IMR-90 (cell line): ENCODE data around the gene ADAMTS17. TPM values are rescaled to one million over a fixed set of nuclear protein-coding genes. Genes with fewer than 3 reads are reported as not detected.

Experiments used
- ATAC-seq: fragments of 200-7000 bp; cut with Tn5 transposase; 2 replicates; pipeline ENCODE4 v1.9.1; 2020; ENCODE audit warnings: low read depth, mild to moderate bottlenecking, moderate library complexity
- BruUV-seq: library from RNA; stranded (reverse); fragments of 400-500 nt; replicated peaks from 2 replicates; lab custom pipeline; 2021; lab: Mats Ljungman, UMichigan
- CTCF ChIA-PET: fragments of 300-600 bp; formaldehyde crosslinking; extraction: SDS; loops from one replicate; lab custom pipeline; 2021; ENCODE audit warnings: antibody characterized with exemption; lab: Yijun Ruan, JAX
- POLR2A ChIA-PET: fragments of 300-600 bp; sonication (Branson Sonifier 250); formaldehyde crosslinking; loops from one replicate; lab custom pipeline; 2022; ENCODE audit warnings: antibody characterized with exemption; ENCODE audit not compliant: unreplicated experiment; lab: Charles Lee
- DNase-seq: peaks from one replicate; pipeline ENCODE4 v3.0.0; 2013
- H2AFZ ChIP-seq: replicated peaks from 2 replicates; pipeline ENCODE3; 2013; ENCODE audit warnings: low read length, mild to moderate bottlenecking; ENCODE audit not compliant: poor library complexity
- H2AK5ac ChIP-seq: 2 replicates; pipeline ENCODE4 v1.6.1; 2013; ENCODE audit warnings: low read depth, low read length, inconsistent platforms
- H2AK9ac ChIP-seq: replicated peaks from 2 replicates; pipeline ENCODE3; 2013; ENCODE audit warnings: mild to moderate bottlenecking, low read depth, low read length, moderate library complexity; ENCODE audit not compliant: poor library complexity
- H2BK120ac ChIP-seq: 2 replicates; pipeline ENCODE4 v1.6.1; 2013; ENCODE audit warnings: low read depth, low read length, inconsistent platforms
- H2BK15ac ChIP-seq: 3 replicates; pipeline ENCODE4 v1.6.1; 2013; ENCODE audit warnings: low read depth, low read length, inconsistent platforms
- H2BK20ac ChIP-seq: 2 replicates; pipeline ENCODE4 v1.6.1; 2013; ENCODE audit warnings: low read depth, mild to moderate bottlenecking, inconsistent platforms, low read length, moderate library complexity
- H2BK5ac ChIP-seq: 2 replicates; pipeline ENCODE4 v1.6.1; 2013; ENCODE audit warnings: mild to moderate bottlenecking, low read depth, low read length, inconsistent platforms; ENCODE audit not compliant: poor library complexity, severe bottlenecking
- H3K14ac ChIP-seq: replicated peaks from 2 replicates; pipeline ENCODE4 v1.6.1; 2013; ENCODE audit warnings: low read depth, low read length, inconsistent platforms
- H3K18ac ChIP-seq: 2 replicates; pipeline ENCODE4 v1.6.1; 2013; ENCODE audit warnings: low read depth, low read length, control low read depth
- H3K23ac ChIP-seq: 2 replicates; pipeline ENCODE4 v1.6.1; 2013; ENCODE audit warnings: low read depth, low read length, inconsistent platforms
- H3K27ac ChIP-seq: 2 replicates; pipeline ENCODE4 v1.5.1; 2013; ENCODE audit warnings: mild to moderate bottlenecking, control low read depth, low read length; ENCODE audit not compliant: insufficient read depth
- H3K27me3 ChIP-seq: 2 replicates; pipeline ENCODE4 v1.6.1; 2013; ENCODE audit warnings: low read length; ENCODE audit not compliant: control insufficient read depth, insufficient read depth
- H3K36me3 ChIP-seq: 2 replicates; pipeline ENCODE4 v1.6.1; 2013; ENCODE audit warnings: low read length, mixed read lengths; ENCODE audit not compliant: control insufficient read depth, insufficient read depth
- H3K4ac ChIP-seq: 2 replicates; pipeline ENCODE4 v1.6.1; 2013; ENCODE audit warnings: low read depth, low read length, inconsistent platforms
- H3K4me1 ChIP-seq: 2 replicates; pipeline ENCODE4 v1.6.1; 2013; ENCODE audit warnings: low read length, mixed read lengths; ENCODE audit not compliant: control insufficient read depth, insufficient read depth
- H3K4me2 ChIP-seq: 2 replicates; pipeline ENCODE4 v1.6.1; 2013; ENCODE audit warnings: low read depth, mild to moderate bottlenecking, control low read depth, low read length, moderate library complexity
- H3K4me3 ChIP-seq: 2 replicates; pipeline ENCODE4 v1.5.1; 2013; ENCODE audit warnings: low read depth, mild to moderate bottlenecking, control low read depth, low read length, moderate library complexity; ENCODE audit not compliant: insufficient read depth
- H3K56ac ChIP-seq: 2 replicates; pipeline ENCODE4 v1.6.1; 2013; ENCODE audit warnings: low read length, inconsistent platforms; ENCODE audit not compliant: insufficient read depth; ENCODE audit errors: extremely low read depth
- H3K79me1 ChIP-seq, 2 experiments: 2 replicates each; pipeline ENCODE4 v1.6.1; 2013; ENCODE audit warnings: low read length in 2 of 2, inconsistent platforms in 1 of 2, low read depth in 1 of 2
- H3K9ac ChIP-seq: 2 replicates; pipeline ENCODE4 v1.6.1; 2013; ENCODE audit warnings: low read depth, low read length, control low read depth
- H3K9me1 ChIP-seq: 2 replicates; pipeline ENCODE4 v1.6.1; 2013; ENCODE audit warnings: low read length, inconsistent platforms; ENCODE audit not compliant: insufficient read depth
- H3K9me3 ChIP-seq: 2 replicates; pipeline ENCODE4 v1.6.1; 2013; ENCODE audit warnings: low read length; ENCODE audit not compliant: control insufficient read depth, insufficient read depth
- H4K20me1 ChIP-seq: 2 replicates; pipeline ENCODE4 v1.6.1; 2013; ENCODE audit warnings: low read length, inconsistent platforms; ENCODE audit not compliant: insufficient read depth
- H4K5ac ChIP-seq: 2 replicates; pipeline ENCODE4 v1.6.1; 2013; ENCODE audit warnings: mild to moderate bottlenecking, low read depth, low read length, control low read depth
- H4K8ac ChIP-seq, 2 experiments: 2 replicates each; pipeline ENCODE4 v1.6.1; 2013; ENCODE audit warnings: low read depth in 2 of 2, low read length in 2 of 2, control low read depth in 1 of 2, inconsistent platforms in 1 of 2
- H4K91ac ChIP-seq: 2 replicates; pipeline ENCODE4 v1.6.1; 2013; ENCODE audit warnings: low read depth, low read length, inconsistent platforms; ENCODE audit not compliant: insufficient read depth
- BHLHE40 ChIP-seq: fragments of 150-350 bp; IDR thresholded peaks from 2 replicates; pipeline ENCODE4 v1.6.1; 2016; ENCODE audit warnings: mild to moderate bottlenecking, low read depth, low read length
- CEBPB ChIP-seq: IDR thresholded peaks from 2 replicates; pipeline ENCODE4 v1.6.1; 2012; ENCODE audit warnings: low read depth, low read length, improper control_type of control experiment
- CHD1 ChIP-seq: IDR thresholded peaks from 2 replicates; pipeline ENCODE4 v1.6.1; 2012; ENCODE audit warnings: low read depth, low read length, improper control_type of control experiment
- MAFK ChIP-seq: IDR thresholded peaks from 2 replicates; pipeline ENCODE4 v1.6.1; 2012; ENCODE audit warnings: low read depth, low read length, improper control_type of control experiment
- MAZ ChIP-seq: IDR thresholded peaks from 2 replicates; pipeline ENCODE4 v1.6.1; 2012; ENCODE audit warnings: low read depth, mild to moderate bottlenecking, low read length, improper control_type of control experiment, moderate library complexity, borderline replicate concordance
- MXI1 ChIP-seq: IDR thresholded peaks from 2 replicates; pipeline ENCODE4 v1.6.1; 2012; ENCODE audit warnings: low read depth, mild to moderate bottlenecking, low read length, moderate library complexity, borderline replicate concordance
- NFE2L2 ChIP-seq: fragments of 150-350 bp; IDR thresholded peaks from 2 replicates; pipeline ENCODE4 v1.6.1; 2016; ENCODE audit warnings: low read depth, mild to moderate bottlenecking, low read length
- RCOR1 ChIP-seq: IDR thresholded peaks from 2 replicates; pipeline ENCODE4 v1.6.1; 2012; ENCODE audit warnings: mild to moderate bottlenecking, low read length, improper control_type of control experiment; ENCODE audit not compliant: insufficient replicate concordance
- RFX5 ChIP-seq: IDR thresholded peaks from 2 replicates; pipeline ENCODE4 v1.8.0; 2012; ENCODE audit warnings: low read depth, mild to moderate bottlenecking, low read length, moderate library complexity
- WGBS, 2 experiments: methylation state at CpG; one replicate each; pipeline versions ENCODE4 v1.1.5 to v1.1.7; 2013; ENCODE audit warnings: missing lambda C conversion rate in 2 of 2; ENCODE audit not compliant: insufficient read length in 1 of 2; ENCODE audit errors: extremely low coverage in 2 of 2; 5-methylcytosine and 5-hydroxymethylcytosine counted together
- dilution Hi-C: fragments of 300-500 bp; cut with HindIII; formaldehyde crosslinking; loops from one replicate; pipeline ENCODE4 v1.14.3; 2018; ENCODE audit warnings: low sequenced_read_pairs; ENCODE audit not compliant: unreplicated experiment
- in situ Hi-C: fragments of 300-500 bp; cut with MboI; formaldehyde crosslinking; loops from 3 replicates; pipeline ENCODE4 v1.14.3; 2019; ENCODE audit warnings: low sequenced_read_pairs, inconsistent platforms, mixed read lengths
- intact Hi-C: fragments of 100-400 bp; cut with micrococcal nuclease; formaldehyde crosslinking; loops from 2 replicates; pipeline ENCODE4 v1.10.0; 2022
- polyA plus RNA-seq, 3 experiments: library from polyadenylated mRNA; depleted of rRNA; stranded (reverse); fragments of >200 nt; gene quantifications; 2 replicates each; pipeline ENCODE4 v1.2.3, GENCODE V29; 2012; ENCODE audit warnings: low replicate concordance in 1 of 3
- total RNA-seq: library from RNA; depleted of rRNA; stranded (reverse); fragments of >200 nt; gene quantifications from 2 replicates; pipeline ENCODE4 v1.2.3, GENCODE V29; 2012
- TF ChIP-seq, protein P1 (sequence below): fragments of 150-350 bp; IDR thresholded peaks from 2 replicates; pipeline ENCODE4 v1.6.1; 2016; ENCODE audit warnings: low read depth, mild to moderate bottlenecking, low read length, moderate library complexity, borderline replicate concordance
- TF ChIP-seq, protein P2 (sequence below): fragments of 150-350 bp; IDR thresholded peaks from 2 replicates; pipeline ENCODE4 v1.6.1; 2017; ENCODE audit warnings: mild to moderate bottlenecking, antibody characterized with exemption, low read length, low read depth
- TF ChIP-seq, protein P3 (sequence below): conservative IDR thresholded peaks from 2 replicates; pipeline ENCODE4 v1.5.1; 2012; ENCODE audit warnings: mild to moderate bottlenecking, low read depth, low read length, improper control_type of control experiment

The ADAMTS17 gene
- total and polyA plus RNA-seq, 2 of the 4 experiments (the other 2 are of a cell fraction), result 0.03 TPM; not detected in 1

DNA sequence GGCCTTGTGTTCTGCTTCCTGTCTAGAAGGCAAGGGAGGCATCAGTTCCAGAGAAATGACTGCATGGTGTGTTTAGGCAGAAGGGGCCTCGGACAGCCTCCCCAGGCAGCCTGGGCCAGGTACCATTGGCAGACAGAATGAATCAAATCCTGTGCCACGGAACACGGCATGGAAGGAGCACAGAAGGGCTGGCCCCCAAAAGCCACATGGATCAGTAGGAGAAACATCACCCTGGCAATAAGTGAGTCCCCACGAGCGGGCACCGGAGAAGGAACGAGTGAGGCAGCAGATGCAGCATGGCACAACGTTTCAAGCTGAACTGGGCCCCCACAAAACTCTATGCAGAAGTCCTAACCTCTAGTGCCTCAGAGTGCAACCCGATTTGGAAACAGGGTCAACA is 223.2 kb downstream of the ADAMTS17 start:
- Histone ChIP-seq H2BK5ac (no peak overlapping the region), H3K79me1 (no peaks in the 10 kb centered on the region), H4K20me1 (no peaks in the 10 kb centered on the region), H4K8ac (no peak overlapping the region), H3K14ac (no peak overlapping the region), H3K9ac (no peak overlapping the region), H3K36me3 (no peaks in the 10 kb centered on the region), H2BK120ac (no peak overlapping the region), H3K27ac (no peak overlapping the region), H3K4me1 (peaks cover 14% of the 10 kb centered on the region), H4K5ac (no peak overlapping the region), H3K27me3 (no peaks in the 10 kb centered on the region), H2AK9ac (no peak overlapping the region), H3K23ac (no peak overlapping the region), H4K91ac (no peak overlapping the region), H3K56ac (no peak overlapping the region), H3K18ac (no peak overlapping the region), H3K9me3 (peaks cover 7% of the 10 kb centered on the region), H2AK5ac (no peak overlapping the region), H3K4me2 (no peak overlapping the region), H2AFZ (no peak overlapping the region), H3K9me1 (peaks cover 10% of the 10 kb centered on the region; the same call in 1 of the 2 replicates), H2BK15ac (no peak overlapping the region), H3K4ac (no peak overlapping the region), H3K4me3 (no peak overlapping the region), H2BK20ac (no peak overlapping the region)
- POLR2A ChIA-PET, result no interaction called here
- no peak for TF ChIP-seq MAFK
- no peak for TF ChIP-seq CHD1
- TF ChIP-seq RFX5, result no peak
- TF ChIP-seq NFE2L2, result no peak
- TF ChIP-seq MXI1, result no peak
- TF ChIP-seq, protein P1, sequence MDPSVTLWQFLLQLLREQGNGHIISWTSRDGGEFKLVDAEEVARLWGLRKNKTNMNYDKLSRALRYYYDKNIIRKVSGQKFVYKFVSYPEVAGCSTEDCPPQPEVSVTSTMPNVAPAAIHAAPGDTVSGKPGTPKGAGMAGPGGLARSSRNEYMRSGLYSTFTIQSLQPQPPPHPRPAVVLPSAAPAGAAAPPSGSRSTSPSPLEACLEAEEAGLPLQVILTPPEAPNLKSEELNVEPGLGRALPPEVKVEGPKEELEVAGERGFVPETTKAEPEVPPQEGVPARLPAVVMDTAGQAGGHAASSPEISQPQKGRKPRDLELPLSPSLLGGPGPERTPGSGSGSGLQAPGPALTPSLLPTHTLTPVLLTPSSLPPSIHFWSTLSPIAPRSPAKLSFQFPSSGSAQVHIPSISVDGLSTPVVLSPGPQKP, result no peak
- TF ChIP-seq RCOR1, result no peak
- no peak for TF ChIP-seq CEBPB
- no peak for TF ChIP-seq BHLHE40
- no peak for TF ChIP-seq MAZ
- TF ChIP-seq, protein P2, sequence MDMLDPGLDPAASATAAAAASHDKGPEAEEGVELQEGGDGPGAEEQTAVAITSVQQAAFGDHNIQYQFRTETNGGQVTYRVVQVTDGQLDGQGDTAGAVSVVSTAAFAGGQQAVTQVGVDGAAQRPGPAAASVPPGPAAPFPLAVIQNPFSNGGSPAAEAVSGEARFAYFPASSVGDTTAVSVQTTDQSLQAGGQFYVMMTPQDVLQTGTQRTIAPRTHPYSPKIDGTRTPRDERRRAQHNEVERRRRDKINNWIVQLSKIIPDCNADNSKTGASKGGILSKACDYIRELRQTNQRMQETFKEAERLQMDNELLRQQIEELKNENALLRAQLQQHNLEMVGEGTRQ, result no peak
- TF ChIP-seq, protein P3, sequence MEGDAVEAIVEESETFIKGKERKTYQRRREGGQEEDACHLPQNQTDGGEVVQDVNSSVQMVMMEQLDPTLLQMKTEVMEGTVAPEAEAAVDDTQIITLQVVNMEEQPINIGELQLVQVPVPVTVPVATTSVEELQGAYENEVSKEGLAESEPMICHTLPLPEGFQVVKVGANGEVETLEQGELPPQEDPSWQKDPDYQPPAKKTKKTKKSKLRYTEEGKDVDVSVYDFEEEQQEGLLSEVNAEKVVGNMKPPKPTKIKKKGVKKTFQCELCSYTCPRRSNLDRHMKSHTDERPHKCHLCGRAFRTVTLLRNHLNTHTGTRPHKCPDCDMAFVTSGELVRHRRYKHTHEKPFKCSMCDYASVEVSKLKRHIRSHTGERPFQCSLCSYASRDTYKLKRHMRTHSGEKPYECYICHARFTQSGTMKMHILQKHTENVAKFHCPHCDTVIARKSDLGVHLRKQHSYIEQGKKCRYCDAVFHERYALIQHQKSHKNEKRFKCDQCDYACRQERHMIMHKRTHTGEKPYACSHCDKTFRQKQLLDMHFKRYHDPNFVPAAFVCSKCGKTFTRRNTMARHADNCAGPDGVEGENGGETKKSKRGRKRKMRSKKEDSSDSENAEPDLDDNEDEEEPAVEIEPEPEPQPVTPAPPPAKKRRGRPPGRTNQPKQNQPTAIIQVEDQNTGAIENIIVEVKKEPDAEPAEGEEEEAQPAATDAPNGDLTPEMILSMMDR, result no peak
- dilution Hi-C loops (no loop called here), in situ Hi-C loops (loop anchor here (25.0 kb wide), 1 partner anchor 856 kb away; the partner anchor contains the start of gene LRRC28), intact Hi-C loops (no loop called here)
- no TSS peak for BruUV-seq
- CTCF ChIA-PET, result no interaction called here
- DNase-seq (no peak), ATAC-seq (no peak)
- 84% methylated on average over 3 of the region's 9 CpGs; no CpG with 5 or more reads in 1 of the 2 experiments for WGBS, 2 experiments
